ENCODE measurements around the gene SP4. TPM values are rescaled to one million over a fixed set of nuclear protein-coding genes. Genes with fewer than 3 reads are reported as not detected.

The SP4 gene
- total RNA-seq, 2 donors from 2014 or later = 10.9 to 14.1 TPM

DNA sequence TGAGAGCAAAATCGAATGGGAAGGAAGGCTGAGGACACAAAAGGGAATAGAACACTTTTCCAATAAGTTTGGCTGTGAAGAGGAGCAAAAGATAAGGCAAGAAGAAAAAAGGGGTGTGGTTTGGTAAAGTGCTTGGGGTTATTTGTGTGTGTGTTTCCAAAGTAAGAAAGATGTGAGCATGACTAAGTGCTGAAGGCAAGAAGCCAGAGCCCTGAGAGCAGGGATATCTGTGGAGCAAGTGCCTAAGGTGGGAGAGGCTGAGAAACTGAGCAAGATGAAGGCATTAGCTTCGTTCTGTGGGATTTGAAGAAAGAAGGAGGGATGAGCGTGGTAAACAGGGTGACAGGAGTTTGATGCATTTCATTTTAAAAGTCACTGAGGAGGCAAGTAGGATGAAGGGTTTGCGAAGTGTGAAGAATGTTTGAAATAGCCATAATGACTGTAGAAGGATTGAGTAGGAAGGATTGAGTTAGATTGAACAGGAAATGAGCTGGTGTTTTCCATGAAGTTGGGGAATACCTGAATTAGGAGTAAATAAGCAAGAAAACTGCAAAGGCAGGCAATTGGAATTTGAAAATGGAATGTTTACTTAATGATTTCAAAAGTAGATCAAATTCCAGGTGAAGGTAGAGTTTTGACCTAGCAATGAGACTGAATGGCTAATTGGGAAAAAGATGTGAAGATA is 19.9 kb upstream of the SP4 start:
- Histone ChIP-seq H3K4me3 (no peak overlapping the region), H3K9me3 (no peaks in the 10 kb centered on the region), H3K36me3 (no peaks in the 10 kb centered on the region), H3K27ac (no peak overlapping the region), H3K4me1 (replicated peaks) (no peaks in the 10 kb centered on the region), H3K27me3 (replicated peaks; ENCODE audit: insufficient read depth) (no peaks in the 10 kb centered on the region)
- no peak for DNase-seq (ENCODE audit: low spot score)
- WGBS = 76% methylated on average over 4 of the region's 4 CpGs
- TF ChIP-seq POLR2AphosphoS5 (IDR thresholded peaks at IDR 0.05) (no peak), POLR2A (IDR thresholded peaks at IDR 0.05) (no peak)
- TF ChIP-seq, protein P1, sequence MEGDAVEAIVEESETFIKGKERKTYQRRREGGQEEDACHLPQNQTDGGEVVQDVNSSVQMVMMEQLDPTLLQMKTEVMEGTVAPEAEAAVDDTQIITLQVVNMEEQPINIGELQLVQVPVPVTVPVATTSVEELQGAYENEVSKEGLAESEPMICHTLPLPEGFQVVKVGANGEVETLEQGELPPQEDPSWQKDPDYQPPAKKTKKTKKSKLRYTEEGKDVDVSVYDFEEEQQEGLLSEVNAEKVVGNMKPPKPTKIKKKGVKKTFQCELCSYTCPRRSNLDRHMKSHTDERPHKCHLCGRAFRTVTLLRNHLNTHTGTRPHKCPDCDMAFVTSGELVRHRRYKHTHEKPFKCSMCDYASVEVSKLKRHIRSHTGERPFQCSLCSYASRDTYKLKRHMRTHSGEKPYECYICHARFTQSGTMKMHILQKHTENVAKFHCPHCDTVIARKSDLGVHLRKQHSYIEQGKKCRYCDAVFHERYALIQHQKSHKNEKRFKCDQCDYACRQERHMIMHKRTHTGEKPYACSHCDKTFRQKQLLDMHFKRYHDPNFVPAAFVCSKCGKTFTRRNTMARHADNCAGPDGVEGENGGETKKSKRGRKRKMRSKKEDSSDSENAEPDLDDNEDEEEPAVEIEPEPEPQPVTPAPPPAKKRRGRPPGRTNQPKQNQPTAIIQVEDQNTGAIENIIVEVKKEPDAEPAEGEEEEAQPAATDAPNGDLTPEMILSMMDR (IDR thresholded peaks at IDR 0.05) = no peak
- intact Hi-C loops (cut with DNase I) = no loop called here

GRCh38 chr7:21408481-21408820 is 19.4 kb upstream of the SP4 start:
- H3K27me3 ChIP-seq (replicated peaks; ENCODE audit: insufficient read depth) = no peaks in the 10 kb centered on the region
- 88% methylated on average over 3 of the region's 3 CpGs for whole genome bisulfite sequencing
- DNase-seq (ENCODE audit: low spot score) = no peak
- H3K27ac ChIP-seq = no peak overlapping the region
- no peaks in the 10 kb centered on the region for H3K4me1 ChIP-seq (replicated peaks)
- TF ChIP-seq POLR2AphosphoS5 (IDR thresholded peaks at IDR 0.05) (no peak), POLR2A (IDR thresholded peaks at IDR 0.05) (no peak)
- TF ChIP-seq, protein P1 (IDR thresholded peaks at IDR 0.05) = no peak
- H3K36me3 ChIP-seq = no peaks in the 10 kb centered on the region
- intact Hi-C loops (cut with DNase I) = no loop called here
- no peaks in the 10 kb centered on the region for H3K9me3 ChIP-seq
- no peak overlapping the region for H3K4me3 ChIP-seq

DNA sequence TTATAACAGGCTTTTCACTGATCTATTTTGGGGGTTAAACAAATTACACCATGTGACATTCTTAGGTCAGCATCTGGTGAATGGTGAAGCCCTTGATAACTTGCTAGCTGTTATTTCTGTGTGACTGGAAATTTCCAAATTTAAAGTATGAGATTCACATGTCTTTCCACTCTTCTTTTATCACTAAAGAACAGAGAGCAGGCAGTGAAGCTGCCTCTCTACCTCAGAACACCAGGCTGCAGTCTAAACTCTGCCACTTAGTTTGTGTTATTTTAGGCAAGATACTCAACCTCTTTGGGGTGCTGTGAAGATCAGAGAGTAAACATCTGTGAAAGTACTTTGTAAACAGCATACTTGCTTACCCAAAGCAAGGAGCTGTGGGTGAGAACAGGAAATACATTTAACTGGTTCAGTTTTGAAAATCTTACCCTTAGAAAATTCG is 15.5 kb upstream of the SP4 start:
- no peak overlapping the region for H3K4me3 ChIP-seq
- no peak overlapping the region for H3K27ac ChIP-seq
- no peak for DNase-seq (ENCODE audit: low spot score)
- H3K4me1 ChIP-seq (replicated peaks) = no peaks in the 10 kb centered on the region
- H3K36me3 ChIP-seq = no peaks in the 10 kb centered on the region
- H3K27me3 ChIP-seq (replicated peaks; ENCODE audit: insufficient read depth) = no peaks in the 10 kb centered on the region
- TF ChIP-seq POLR2AphosphoS5 (IDR thresholded peaks at IDR 0.05) (no peak), POLR2A (IDR thresholded peaks at IDR 0.05) (no peak)
- TF ChIP-seq, protein P1 (IDR thresholded peaks at IDR 0.05) = no peak
- no peaks in the 10 kb centered on the region for H3K9me3 ChIP-seq
- intact Hi-C loops (cut with DNase I) = no loop called here
- 80% methylated on average over 1 of the region's 1 CpG for WGBS

GRCh38 chr7:21412957-21413356 is 14.9 kb upstream of the SP4 start:
- no peaks in the 10 kb centered on the region for H3K9me3 ChIP-seq
- no peak overlapping the region for H3K27ac ChIP-seq
- 49% methylated on average over 2 of the region's 2 CpGs for WGBS
- H3K36me3 ChIP-seq = no peaks in the 10 kb centered on the region
- H3K4me3 ChIP-seq = no peak overlapping the region
- H3K4me1 ChIP-seq (replicated peaks) = no peaks in the 10 kb centered on the region
- DNase-seq (ENCODE audit: low spot score) = no peak
- H3K27me3 ChIP-seq (replicated peaks; ENCODE audit: insufficient read depth) = no peaks in the 10 kb centered on the region
- intact Hi-C loops (cut with DNase I) = no loop called here
- no peak for TF ChIP-seq POLR2A (IDR thresholded peaks at IDR 0.05)
- TF ChIP-seq POLR2AphosphoS5 (IDR thresholded peaks at IDR 0.05) = no peak
- TF ChIP-seq, protein P1 (IDR thresholded peaks at IDR 0.05) = no peak

DNA sequence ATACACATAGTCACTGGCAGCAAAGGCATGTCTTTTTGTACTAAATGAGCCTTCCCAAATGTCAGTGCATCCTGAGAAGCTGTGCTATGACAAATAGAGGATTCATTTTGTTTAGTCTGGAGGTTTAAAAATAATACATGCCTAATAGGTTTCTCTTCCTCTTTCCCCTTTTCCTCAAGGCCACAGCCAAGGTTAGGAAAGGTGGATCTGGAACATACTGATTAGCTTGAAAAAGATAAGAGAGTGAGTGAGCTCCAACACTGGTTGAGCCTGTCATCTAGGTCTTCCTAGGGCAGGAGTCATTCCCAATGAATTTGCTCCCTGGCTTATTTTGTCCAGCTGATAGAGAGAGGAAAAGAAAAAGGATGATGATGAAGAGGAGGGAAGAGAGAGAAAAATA is 14.4 kb upstream of the SP4 start:
- intact Hi-C loops (cut with DNase I) = no loop called here
- no peak overlapping the region for H3K4me3 ChIP-seq
- TF ChIP-seq, protein P1 (IDR thresholded peaks at IDR 0.05) = no peak
- TF ChIP-seq POLR2AphosphoS5 (IDR thresholded peaks at IDR 0.05) (no peak), POLR2A (IDR thresholded peaks at IDR 0.05) (no peak)
- no peaks in the 10 kb centered on the region for H3K9me3 ChIP-seq
- no peak overlapping the region for H3K27ac ChIP-seq
- DNase-seq (ENCODE audit: low spot score) = no peak
- H3K27me3 ChIP-seq (replicated peaks; ENCODE audit: insufficient read depth) = no peaks in the 10 kb centered on the region
- no peaks in the 10 kb centered on the region for H3K36me3 ChIP-seq
- no peaks in the 10 kb centered on the region for H3K4me1 ChIP-seq (replicated peaks)

All from prostate gland (tissue), 2 donors.